NCI-H345 treated with DMSO at 0.1 percent for 48 hours (cell line): ENCODE data around the gene INTS11.
"Not testable (repeated sequence)": the region's sequence is repeated elsewhere in the genome, so short reads cannot be mapped to it uniquely, and the experiment has no call there.

Experiments used
- DNase-seq: peaks from one replicate; lab custom pipeline; 2025; ENCODE audit not compliant: unreplicated experiment; lab: John Stamatoyannopoulos, UW

The INTS11 gene

DNA sequence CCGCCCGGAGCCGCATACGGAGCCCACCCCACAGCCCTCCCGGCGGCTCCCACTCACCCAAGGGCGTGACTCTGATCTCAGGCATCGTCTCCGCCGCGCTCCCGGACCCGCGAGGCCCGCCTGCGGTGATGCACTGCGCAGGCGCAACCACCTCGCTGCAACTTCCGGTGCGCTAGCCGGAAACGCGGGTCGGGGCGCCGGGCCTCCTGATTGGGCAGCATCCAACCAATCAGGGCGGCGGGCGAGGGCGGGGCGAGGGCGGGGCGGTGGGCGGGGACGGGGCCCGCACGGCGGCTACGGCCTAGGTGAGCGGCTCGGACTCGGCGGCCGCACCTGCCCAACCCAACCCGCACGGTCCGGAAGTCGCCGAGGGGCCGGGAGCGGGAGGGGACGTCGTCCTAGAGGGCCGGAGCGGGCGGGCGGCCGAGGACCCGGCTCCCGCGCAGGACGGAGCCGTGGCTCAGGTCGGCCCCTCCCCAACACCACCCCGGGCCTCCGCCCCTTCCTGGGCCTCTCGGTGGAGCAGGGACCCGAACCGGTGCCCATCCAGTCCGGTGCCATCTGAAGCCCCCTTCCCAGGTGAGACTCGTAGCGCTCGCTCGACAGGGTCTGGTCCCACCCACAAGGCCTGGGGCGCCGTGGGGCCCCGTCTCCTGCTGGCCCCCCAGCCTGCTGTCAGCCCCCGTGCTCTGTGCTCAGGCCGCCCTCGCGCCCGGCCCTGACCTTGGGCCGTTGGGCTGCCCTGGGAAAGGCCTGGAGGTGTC is at the start of gene INTS11, which contains the start of gene CPTP:
TSS of gene INTS11 (minus strand) at position 137 of the 764 bp plus-strand sequence. CDS start at position 85, 52 bp downstream.
TSS of gene CPTP (plus strand) at position 279 of the 764 bp plus-strand sequence. CDS start 2,109 bp downstream, outside the sequence.
- peak; percentile 87 for DNase-seq

DNA sequence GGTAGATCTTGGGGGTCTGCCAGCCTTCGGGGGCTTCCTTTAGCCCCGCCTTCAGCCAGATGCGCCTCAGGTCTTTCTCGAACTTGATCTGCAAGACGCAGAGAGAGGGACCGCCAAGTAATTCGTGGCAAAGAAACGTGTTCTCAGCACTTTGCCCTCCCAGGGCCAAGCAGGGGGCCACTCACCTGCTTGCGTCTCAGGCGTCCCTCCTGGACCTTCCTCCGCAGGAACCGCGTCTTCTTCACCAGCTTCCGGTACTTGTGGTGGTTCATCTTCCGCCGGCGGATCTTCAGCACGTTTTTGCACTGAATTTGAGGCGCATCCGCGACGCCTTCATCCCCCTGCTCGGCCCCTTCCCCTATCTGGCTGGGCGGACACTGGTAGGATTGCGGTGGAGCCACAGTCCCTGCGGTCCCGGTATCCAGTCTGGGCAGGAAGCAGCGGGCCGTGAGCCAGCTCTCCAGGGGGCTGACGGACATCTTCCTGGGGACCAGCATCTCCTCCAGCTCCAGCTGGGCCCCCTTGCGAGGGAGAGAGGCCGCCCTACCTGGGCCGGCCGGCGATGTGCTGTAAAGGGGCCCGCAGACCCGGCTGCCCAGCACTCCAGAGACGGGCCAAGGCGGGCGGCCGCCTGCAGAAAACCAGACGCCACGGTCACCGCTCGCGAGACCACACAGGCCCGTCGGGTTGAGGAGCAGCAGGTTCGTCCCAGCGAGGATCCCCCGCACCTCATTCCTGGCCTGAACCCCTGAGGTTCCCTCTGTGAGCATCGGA is 49.5 kb upstream of the INTS11 start:
- DNase-seq, result no peak

DNA sequence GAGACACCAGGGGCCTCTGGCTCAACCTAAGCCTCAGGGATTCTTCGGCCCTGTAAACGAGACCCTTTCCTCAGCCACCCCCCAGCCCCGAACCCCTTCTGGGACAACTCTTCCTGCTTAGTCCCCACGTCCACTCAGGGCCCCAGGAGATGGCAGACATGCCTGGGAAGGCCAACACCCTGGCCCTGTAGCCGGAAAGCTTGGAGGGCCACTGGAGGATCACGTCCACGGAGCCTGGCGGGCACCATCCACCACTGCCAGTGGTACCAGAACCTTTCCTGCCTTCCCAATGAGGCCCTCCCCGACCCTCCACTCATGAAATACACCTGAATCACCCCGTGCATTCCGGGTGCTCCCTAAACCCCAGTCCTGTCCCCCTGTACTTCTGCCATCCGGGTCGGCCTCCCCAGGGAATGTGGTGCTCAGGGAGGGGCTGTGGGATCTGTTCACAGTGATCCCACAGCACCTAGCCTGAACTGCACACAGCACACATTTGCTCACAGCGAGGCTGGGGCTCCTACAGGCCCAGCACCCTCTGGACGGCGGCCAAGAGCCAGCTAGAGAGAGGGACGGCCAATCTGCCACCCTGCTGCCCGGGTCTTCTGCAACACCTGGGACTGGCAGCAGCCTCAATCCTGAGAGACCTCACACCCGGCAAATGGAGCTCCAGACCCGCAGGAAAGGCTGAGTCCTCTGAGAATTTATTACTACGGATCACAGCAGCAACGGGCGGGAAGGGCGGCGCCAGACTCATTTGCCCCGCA is 48.8 kb upstream of the INTS11 start:
- no peak for DNase-seq

DNA sequence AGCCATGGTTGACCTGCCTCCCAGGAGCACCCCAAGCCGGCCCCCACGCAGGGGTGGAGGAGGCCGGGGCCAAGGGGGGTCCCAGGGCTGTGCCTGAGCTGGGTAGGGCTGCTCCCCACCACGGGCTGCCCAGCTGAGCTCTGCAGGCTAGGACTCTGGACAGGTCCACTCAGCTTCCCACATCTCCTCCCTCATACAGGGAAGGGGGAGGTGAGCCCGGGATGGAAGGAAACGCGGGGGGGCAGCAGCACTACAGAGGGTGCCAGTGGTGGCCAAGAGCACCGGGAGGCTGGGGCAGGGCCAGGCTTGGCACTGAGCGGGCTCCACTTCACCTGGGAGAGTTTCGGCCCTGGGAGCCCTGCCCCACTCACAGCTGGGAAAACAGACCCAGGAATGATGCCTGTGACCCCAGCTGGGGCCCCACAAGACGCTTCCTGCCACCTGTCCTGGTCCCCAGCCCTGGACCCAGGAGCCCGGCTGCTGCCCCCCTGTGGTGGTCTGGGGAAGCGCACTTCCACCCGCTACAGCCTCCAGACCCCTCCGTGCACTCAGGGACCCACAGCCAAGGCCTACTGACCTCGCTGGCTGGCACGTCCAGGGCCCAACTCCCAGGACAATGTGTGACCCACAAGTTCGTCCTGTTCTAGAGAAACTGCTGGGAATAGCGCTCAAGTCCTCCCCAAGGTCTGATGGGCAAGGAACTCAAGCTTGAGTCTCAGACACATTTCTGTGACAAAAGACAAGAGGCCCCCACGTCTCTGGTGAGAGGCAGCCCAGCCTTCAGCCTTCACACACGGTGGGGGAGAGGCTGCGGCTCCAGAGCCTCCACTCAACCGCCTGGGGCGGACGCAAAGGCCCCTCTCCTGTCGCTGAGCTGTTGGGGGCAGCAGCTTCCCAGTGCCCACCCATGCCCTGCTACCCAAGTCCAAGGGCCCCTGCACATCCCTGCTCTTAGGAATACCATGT is 47.6 kb upstream of the INTS11 start:
- DNase-seq, result no peak

DNA sequence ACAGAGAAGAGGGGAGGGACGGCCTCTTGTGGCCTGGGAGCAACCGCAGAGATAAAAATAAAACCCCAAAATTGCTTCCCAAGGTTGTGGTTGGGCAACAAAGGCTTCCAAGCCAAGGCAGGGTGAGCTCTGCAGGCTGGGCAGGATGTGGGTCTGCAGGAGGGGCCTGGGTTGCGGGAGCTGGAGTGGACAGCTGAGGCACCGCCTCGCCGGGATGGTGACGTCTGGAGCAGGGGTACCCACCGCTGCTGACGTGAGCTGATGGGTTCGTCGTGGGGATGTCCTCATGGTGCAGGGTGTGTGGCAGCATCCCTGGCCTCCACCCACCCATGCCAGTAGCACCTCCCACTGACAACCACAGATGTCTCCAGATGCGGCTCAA is 46.9 kb upstream of the INTS11 start:
- no peak for DNase-seq

DNA sequence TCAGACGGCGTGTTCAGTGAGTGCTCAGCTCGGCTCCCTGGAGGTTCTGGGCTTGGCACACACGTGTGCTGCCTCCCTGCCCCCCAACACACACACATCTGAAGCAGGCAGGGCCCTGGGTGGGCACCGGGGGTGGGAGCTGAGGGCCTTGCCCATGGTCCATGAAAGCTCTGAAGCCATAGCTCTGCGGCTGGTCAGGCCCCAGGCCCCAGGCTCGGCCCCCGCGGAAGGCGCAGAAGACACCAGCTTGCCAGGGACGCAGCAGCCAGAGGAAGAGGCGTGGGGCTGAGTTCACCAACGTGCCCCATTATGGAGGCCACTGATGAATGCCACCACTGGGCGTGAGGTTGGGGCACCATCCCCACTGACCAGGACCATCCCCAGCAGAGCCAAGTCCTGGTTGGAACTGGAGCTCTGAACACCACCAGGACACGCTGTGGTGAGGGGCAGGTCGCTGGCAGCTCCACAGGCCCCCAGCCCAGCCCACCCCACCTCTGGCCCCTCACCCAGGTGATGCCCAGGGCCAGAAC is 46.4 kb upstream of the INTS11 start:
- DNase-seq, result no peak

DNA sequence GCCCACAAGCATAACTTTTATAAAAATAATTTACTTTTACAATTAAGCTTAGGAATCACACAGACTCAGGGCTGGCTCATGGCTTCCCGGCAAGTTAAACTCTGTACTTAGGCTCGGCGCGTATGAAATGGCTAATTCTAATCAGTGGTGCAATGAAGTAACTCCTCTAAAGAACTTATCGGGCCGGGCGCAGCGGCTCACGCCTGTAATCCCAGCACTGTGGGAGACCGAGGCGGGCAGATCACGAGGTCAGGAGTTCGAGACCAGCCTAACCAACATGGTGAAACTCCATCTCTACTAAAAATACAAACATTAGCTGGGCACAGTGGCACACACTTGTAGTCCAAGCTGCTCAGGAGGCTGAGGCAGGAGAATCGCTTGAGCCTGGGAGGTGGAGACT is 45.6 kb upstream of the INTS11 start:
- not testable (repeated sequence) for DNase-seq

DNA sequence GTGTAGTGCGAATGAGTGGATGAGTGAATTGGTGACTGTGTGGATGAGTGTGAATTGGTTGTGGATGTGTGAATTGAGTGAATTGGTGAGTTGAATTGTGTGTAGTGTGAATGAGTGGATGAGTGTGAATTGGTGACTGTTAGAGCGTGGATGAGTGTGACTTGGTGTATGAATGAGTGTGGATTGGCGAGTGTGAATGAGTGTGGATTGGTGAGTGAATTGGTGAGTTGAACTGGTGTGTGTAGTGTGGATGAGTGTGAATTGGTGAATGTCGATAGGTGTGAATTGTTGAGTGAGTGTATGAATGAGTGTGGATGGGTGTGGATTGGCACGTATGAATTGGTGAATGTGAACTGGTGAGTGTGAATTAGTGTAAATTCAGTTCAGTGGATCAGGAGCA is 42.9 kb upstream of the INTS11 start:
- DNase-seq, result no peak

DNA sequence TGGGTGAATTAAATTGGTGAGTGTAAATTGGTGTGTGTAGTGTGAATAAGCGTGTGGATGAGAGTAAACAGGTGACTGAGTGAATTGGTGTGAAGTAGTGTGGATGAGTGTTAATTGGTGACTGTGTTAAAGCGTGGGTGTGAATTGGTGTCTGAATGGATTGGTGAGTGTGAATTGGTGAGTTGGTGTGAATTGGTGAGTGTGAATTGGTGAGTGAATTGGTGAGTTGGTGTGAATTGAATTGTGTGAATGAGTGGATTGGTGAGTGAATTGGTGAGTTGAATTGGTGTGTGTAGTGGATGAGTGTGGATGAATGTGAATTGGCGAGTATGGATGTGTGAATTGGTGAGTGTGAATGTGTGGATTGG is 42.2 kb upstream of the INTS11 start:
- DNase-seq, result no peak

DNA sequence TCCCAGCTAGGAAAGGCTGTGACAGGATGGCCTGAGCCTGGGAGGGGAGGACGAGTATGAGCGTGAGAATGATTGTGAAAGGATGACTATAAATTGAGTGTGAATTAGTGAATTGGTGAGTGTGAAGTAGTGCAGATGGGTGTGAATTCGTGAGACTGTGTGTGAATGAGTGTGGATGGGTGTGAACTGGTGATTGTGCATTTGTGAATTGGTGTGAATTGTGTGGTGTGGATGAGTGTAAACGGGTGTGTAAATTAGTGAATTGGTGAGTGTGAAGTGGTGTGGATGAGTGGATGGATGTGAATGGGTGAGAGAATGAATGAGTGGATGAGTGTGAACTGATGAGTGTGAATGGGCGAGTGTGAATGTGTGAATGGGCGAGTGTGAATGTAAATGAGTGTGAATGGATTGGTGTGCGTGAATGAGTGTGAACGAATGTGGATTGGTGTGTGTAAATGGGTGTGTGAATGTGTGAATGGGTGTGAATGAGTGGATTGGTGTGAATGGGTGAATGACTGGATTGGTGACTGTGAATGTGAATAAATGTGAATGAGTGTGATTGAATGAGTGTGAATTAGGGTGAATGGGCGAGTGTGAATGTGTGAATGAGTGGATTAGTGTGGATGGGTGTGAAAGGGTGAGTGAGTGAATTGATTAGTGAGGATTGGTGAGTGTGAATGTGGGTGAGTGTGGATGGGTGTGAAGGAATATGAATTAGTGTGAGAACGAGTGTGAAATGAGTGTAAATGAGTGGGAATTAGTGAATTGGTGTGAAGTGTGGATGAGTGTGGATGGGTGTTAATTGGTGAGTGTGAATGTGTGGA is 41.6 kb upstream of the INTS11 start:
- no peak for DNase-seq

DNA sequence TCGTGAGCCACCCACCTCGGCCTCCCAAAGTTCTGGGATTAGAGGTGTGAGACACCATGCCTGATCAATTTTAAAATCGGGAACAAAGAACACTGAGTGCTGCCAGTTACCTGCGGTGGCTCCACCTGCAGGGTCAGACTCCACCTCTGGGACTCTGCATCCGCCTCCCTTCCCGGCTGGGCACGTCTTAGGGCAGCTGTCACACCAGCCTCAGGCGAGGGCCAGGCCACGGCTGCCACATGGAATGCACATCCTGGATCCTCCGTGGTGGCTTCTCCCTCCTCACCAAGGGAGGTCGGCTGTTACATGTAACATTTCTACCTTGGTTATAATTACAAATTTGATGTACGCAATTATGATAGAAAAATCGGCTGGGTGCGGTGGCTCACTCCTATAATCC is 39.8 kb upstream of the INTS11 start:
- DNase-seq, result no peak

DNA sequence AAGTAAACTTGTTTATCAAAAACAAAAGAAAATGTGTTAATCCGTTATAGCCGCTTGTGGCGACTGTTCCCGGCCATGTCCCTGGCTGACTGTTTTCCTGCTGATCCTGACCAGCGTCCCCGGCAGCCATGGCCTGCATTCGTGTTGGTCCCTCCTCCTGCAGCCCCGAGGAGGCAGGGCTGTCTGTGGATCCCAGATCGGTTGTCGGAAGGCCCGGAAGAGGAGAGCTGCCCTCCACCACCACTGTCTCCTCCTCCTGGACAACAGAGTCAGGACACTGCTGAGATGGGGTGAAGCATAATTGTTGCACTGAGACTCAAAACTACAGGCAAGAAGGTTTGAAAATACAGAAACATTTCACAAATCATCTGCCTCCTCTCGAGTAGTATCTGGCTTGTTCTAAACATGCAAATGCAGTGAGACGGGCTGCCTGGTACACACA is 37.5 kb upstream of the INTS11 start:
- DNase-seq, result no peak

DNA sequence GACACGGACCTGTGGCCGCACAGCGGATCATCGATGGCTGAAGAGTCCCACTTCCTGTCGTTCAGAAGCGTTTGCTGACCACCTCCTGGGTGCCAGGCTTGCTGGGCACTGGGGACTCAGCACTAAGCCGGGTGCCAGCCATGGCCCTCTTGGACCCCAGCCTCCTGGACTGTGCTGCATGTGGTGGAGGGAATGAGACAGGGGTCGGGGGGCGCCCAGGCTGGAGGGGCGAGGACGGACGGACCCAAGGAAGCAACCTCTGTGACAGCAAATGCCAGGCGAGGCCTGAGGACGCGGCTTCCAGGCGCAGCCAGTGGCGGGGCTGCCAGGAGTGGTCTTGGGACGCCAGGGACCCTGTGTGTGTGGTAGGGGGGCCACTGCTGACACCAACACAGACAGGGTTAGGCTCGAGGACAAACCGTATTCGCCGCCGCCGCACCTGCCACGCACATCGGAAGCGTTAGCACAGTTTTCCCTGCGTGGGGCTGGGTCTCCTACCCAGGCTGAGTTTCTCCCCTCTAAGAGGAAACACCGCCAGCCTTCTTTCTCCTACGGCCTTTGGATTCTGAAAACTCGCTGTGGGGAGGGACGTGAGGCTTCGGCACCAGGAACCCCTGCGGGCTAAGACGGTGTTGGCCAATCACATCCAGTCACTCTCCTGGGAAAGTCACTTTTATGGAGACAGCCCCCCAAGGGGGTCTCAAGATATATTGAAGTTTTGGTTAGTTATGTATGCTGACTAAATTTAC is 36.9 kb upstream of the INTS11 start:
- DNase-seq, result no peak

DNA sequence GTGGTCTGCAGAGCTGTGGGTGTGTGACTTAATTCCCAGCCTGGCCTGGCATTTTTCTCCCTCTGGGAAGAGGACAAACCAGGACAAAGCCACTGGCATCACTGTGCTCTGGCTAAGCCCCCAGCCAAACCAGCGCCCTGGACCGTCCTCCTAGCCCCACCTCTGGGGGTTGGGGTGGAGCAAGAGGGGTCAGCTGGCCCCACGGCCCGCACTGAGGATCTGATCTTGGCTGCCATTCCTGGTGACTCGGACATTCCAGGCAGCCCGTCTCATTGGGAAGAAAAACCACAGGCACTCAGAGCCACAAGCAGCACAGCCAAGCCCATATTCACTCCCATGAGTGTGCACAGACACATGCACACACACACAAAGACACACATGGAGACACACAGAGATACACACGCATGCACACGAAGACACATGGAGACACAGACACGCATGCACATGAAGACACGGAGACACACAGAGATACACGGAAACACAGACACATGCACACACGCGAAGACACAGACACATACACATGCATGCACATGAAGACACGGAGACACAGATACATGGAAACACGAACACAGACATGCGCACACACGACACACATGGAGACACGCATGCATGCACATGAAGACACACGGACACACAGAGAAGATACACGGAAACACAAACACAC is 36.2 kb upstream of the INTS11 start:
- DNase-seq, result no peak

DNA sequence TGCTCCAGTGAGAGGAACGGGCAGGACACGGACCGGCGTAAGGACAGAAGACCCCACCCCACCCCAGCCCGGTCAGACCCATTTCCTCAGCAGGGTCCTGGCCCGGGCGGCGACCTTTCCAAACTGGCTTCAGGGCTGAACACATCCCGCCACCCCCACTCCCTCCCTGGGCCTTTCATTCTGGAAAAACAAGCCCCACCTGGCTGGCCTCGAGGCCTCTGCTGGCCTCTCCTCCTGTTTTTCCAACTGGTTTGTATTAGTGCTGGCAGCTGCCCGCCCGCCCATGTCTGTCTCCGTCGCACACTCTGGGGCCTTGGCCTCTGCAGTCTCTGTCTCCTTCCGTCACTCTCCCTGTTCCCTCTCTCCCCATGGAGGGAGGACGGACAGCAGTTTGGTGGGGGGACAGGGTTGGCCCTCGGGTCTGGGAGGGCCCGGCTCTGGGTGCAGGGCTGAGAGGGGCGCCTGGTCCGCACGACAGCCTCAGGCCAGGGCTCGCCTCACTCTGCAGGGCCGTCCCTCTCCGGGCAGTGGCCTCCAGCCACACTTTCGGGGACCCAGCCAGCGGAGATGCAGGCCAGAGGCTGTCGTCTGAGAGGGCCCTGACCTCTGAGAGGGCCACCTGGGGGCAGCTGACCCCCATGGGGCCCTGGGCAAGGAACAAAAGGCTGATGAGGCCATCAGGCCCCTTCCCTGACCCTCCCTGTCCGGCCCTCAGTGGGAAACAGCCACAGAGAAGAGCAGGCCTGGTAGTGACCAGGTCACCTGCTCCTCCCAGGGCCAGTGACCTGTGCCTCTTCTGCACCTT is 35.4 kb upstream of the INTS11 start:
- no peak for DNase-seq

DNA sequence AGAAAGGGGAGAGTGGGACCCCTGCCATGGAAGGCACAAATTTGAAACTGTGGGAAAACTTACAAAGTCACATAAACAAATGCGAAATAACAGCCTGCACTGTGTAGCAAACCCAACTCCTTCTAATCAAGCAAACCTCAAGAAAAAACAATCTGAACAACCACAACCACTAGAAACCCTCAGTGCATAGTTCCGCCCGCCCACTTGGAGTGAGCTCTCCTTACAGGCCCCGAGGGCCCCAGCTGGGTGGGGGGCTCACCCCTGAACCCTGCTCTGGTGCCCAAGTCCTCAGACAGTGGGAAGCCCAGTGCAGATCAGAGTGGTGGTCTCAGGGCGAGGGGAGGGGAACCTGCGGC is 34.8 kb upstream of the INTS11 start:
- no peak for DNase-seq
